Lower leg skin (tissue), 4 donors: ENCODE results near the gene NOS3. TPM values are rescaled to one million over a fixed set of nuclear protein-coding genes. Genes with fewer than 3 reads are reported as not detected.

ENCODE experiments used
- DNase-seq, 2 donors: peaks; one replicate each; pipeline ENCODE4 v3.0.0-alpha.2; 2019; ENCODE audit warnings: low spot score in 2 of 2
- H3K4me3 ChIP-seq: fragments of 200-600 bp; sonication (generic); 2 replicates; pipeline ENCODE4 v1.5.1; 2017; ENCODE audit warnings: mild to moderate bottlenecking, low read depth; ENCODE audit not compliant: poor library complexity, severe bottlenecking
- CTCF ChIP-seq, 3 donors: fragments of 450-650 bp; IDR thresholded peaks; one replicate each; pipeline ENCODE4 v1.5.1; 2016; ENCODE audit warnings: antibody characterized with exemption in 3 of 3, mild to moderate bottlenecking in 3 of 3, moderate library complexity in 2 of 3
- POLR2A ChIP-seq, 2 donors: fragments of 450-650 bp; IDR thresholded peaks; one replicate each; pipeline ENCODE4 v1.6.1; 2016 to 2017; ENCODE audit warnings: antibody characterized with exemption in 2 of 2, mild to moderate bottlenecking in 1 of 2, moderate library complexity in 1 of 2
- WGBS, 2 donors: methylation state at CpG; one replicate each; pipeline ENCODE4 v1.1.5; 2018; 5-methylcytosine and 5-hydroxymethylcytosine counted together
- intact Hi-C: fragments of 100-400 bp; cut with DNase I; formaldehyde crosslinking; loops from one replicate; pipeline ENCODE4 v1.15.0; 2023; ENCODE audit warnings: low total_unique reads
- total RNA-seq, 4 donors: library from RNA; depleted of rRNA; stranded (reverse); fragments of >200 nt; gene quantifications; one replicate each; pipeline ENCODE4 v1.1.0, GENCODE V29; 2016

Gene NOS3
- total RNA-seq, 4 donors from 2014 or later: 4.0 to 8.9 (median 5.8) TPM

- TF ChIP-seq POLR2A (IDR thresholded peaks at IDR 0.05) (no peak), CTCF (IDR thresholded peaks at IDR 0.05) (no peak)
- no peak for DNase-seq
- H3K4me3 ChIP-seq: no peak overlapping the region
- WGBS, 2 donors: 83 to 90% methylated on average over 8 of the region's 8 CpGs
- intact Hi-C loops: no loop called here
Observed at GRCh38 chr7:151016505-151016904, 25.7 kb downstream of the NOS3 start.

- intact Hi-C loops: no loop called here
- TF ChIP-seq CTCF (IDR thresholded peaks at IDR 0.05): no peak
- TF ChIP-seq POLR2A (IDR thresholded peaks at IDR 0.05): no peak
- no peak for DNase-seq
- 87 to 92% methylated on average over 15 of the region's 15 CpGs for WGBS, 2 donors
- no peak overlapping the region for H3K4me3 ChIP-seq
Observed at GRCh38 chr7:151016942-151017341, 26.1 kb downstream of the NOS3 start.

GRCh38 chr7:151017370-151017952, 26.6 kb downstream of the NOS3 start:
- no peak overlapping the region for H3K4me3 ChIP-seq
- TF ChIP-seq CTCF (IDR thresholded peaks at IDR 0.05) (no peak), POLR2A (IDR thresholded peaks at IDR 0.05) (no peak)
- 41 to 56% methylated on average over 12 to 13 of the region's 13 CpGs for WGBS, 2 donors

GRCh38 chr7:151017953-151018420, 27.2 kb downstream of the NOS3 start:
- intact Hi-C loops: no loop called here
- WGBS, 2 donors: 3 to 6% methylated on average over 28 to 34 of the region's 34 CpGs
- peak in 1 of 3 donors; percentile 37 for TF ChIP-seq CTCF (IDR thresholded peaks at IDR 0.05)
- TF ChIP-seq POLR2A (IDR thresholded peaks at IDR 0.05): no peak
- peak in 1 of 2 donors; percentile 93 for DNase-seq
- H3K4me3 ChIP-seq: no peak overlapping the region

More at GRCh38 chr7:151017370-151017952, 26.6 kb downstream of the NOS3 start:
- intact Hi-C loops: no loop called here
- no peak for DNase-seq

- H3K4me3 ChIP-seq: no peak overlapping the region
- intact Hi-C loops: no loop called here
- DNase-seq: no peak
- TF ChIP-seq CTCF (IDR thresholded peaks at IDR 0.05) (peak in 1 of 3 donors; percentile 6), POLR2A (IDR thresholded peaks at IDR 0.05) (no peak)
- WGBS, 2 donors: 2 to 5% methylated on average over 58 to 80 of the region's 82 CpGs
Observed at GRCh38 chr7:151018421-151019129, 27.8 kb downstream of the NOS3 start.
